Astrocyte (in vitro differentiated cells and primary cell): ENCODE results near the gene PLPP3.

Experiments used
- EZH2 ChIP-seq: IDR thresholded peaks from 2 replicates; pipeline ENCODE4 v1.6.1; 2012; ENCODE audit warnings: mild to moderate bottlenecking, low read length, inconsistent platforms; ENCODE audit not compliant: insufficient read depth
- TF ChIP-seq, protein P1 (sequence below): IDR thresholded peaks from 2 replicates; pipeline ENCODE4 v1.5.1; 2011; ENCODE audit warnings: low read depth, mild to moderate bottlenecking, inconsistent platforms, low read length, moderate library complexity; ENCODE audit not compliant: insufficient read depth

DNA sequence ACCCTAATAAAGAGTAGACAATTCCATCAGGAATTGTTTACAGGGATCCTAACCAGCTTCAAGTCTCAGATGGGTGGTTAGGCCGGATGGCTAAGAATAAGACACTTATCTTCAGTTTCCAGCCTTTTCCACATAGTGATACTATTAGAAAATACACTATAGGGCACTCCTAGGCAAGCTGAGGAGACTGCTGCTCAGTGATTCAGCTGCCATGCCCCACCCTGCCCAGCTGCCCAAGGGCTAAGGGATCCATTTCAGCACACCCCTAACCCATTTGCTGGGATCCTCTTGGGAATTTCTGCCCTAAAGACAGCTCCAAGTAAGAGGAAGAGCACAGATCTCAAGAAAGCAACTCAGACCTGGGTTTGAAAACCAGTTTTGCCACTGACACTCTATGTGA lies 31.9 kb downstream of the PLPP3 start:
- TF ChIP-seq, protein P1, sequence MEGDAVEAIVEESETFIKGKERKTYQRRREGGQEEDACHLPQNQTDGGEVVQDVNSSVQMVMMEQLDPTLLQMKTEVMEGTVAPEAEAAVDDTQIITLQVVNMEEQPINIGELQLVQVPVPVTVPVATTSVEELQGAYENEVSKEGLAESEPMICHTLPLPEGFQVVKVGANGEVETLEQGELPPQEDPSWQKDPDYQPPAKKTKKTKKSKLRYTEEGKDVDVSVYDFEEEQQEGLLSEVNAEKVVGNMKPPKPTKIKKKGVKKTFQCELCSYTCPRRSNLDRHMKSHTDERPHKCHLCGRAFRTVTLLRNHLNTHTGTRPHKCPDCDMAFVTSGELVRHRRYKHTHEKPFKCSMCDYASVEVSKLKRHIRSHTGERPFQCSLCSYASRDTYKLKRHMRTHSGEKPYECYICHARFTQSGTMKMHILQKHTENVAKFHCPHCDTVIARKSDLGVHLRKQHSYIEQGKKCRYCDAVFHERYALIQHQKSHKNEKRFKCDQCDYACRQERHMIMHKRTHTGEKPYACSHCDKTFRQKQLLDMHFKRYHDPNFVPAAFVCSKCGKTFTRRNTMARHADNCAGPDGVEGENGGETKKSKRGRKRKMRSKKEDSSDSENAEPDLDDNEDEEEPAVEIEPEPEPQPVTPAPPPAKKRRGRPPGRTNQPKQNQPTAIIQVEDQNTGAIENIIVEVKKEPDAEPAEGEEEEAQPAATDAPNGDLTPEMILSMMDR = no peak
- TF ChIP-seq EZH2 = no peak
